Measurements from ENCODE around the gene CDCA5. TPM values are rescaled to one million over a fixed set of nuclear protein-coding genes. Genes with fewer than 3 reads are reported as not detected.

CDCA5 gene
- total RNA-seq, 1 donor from 2014 or later, result 3.7 TPM

- H3K27ac ChIP-seq, result peak within 1 kb of the TSS; percentile 43
Observed at GRCh38 chr11:65111744-65112545, 28.1 kb upstream of the CDCA5 start, which contains the start of gene TM7SF2. Gene TM7SF2, plus strand, starts transcription at chr11:65111872. Its CDS starts 144 bp downstream, at chr11:65112016.

GRCh38 chr11:65111159-65111743 lies 27.4 kb upstream of the CDCA5 start:
- Histone ChIP-seq H3K9me3 (no peaks in the 10 kb centered on the region), H3K4me1 (peaks cover 44% of the 10 kb centered on the region), H3K27ac (peak overlapping the region; percentile 43), H3K36me3 (peaks cover 0 to 18% of the 10 kb centered on the region in 2 donors), H3K27me3 (no peaks in the 10 kb centered on the region), H3K4me3 (peak overlapping the region in 1 of 2 donors; percentile 50)
- no peak for TF ChIP-seq CTCF (IDR thresholded peaks at IDR 0.05)
- TF ChIP-seq POLR2A (IDR thresholded peaks at IDR 0.05), result no peak
- no peak for TF ChIP-seq POLR2AphosphoS5 (IDR thresholded peaks at IDR 0.05; ENCODE audit: insufficient read depth in 1 of 2, low read depth in 1 of 2)
- intact Hi-C loops (cut with DNase I), result no loop called here
- no peak for DNase-seq (ENCODE audit: extremely low spot score in 2 of 2)

More at GRCh38 chr11:65111744-65112545, 28.1 kb upstream of the CDCA5 start, which contains the start of gene TM7SF2:
- Histone ChIP-seq H3K4me3 (peak within 1 kb of the TSS; percentile 50 to 53), H3K4me1 (peaks cover 51% of the 10 kb centered on the region), H3K36me3 (peaks cover 0 to 20% of the 10 kb centered on the region in 2 donors), H3K27me3 (no peaks in the 10 kb centered on the region), H3K9me3 (no peaks in the 10 kb centered on the region)
- TF ChIP-seq POLR2A (IDR thresholded peaks at IDR 0.05) (peak in 1 of 2 donors; percentile 27), CTCF (IDR thresholded peaks at IDR 0.05) (no peak), POLR2AphosphoS5 (IDR thresholded peaks at IDR 0.05; ENCODE audit: insufficient read depth in 1 of 2, low read depth in 1 of 2) (peak; percentile 64 to 84)
- peak in 1 of 2 donors; percentile 94 for DNase-seq (ENCODE audit: extremely low spot score in 2 of 2)
- intact Hi-C loops (cut with DNase I), result no loop called here

- intact Hi-C loops (cut with DNase I), result no loop called here
- peaks cover 37% of the 10 kb centered on the region for H3K4me1 ChIP-seq
- peaks cover 0 to 12% of the 10 kb centered on the region in 2 donors for H3K36me3 ChIP-seq
- no peaks in the 10 kb centered on the region for H3K27me3 ChIP-seq
- no peak for DNase-seq (ENCODE audit: extremely low spot score in 2 of 2)
- peak overlapping the region in 1 of 2 donors; percentile 5 for H3K4me3 ChIP-seq
- H3K27ac ChIP-seq, result peak overlapping the region; percentile 43
- TF ChIP-seq POLR2A (IDR thresholded peaks at IDR 0.05) (no peak), POLR2AphosphoS5 (IDR thresholded peaks at IDR 0.05; ENCODE audit: insufficient read depth in 1 of 2, low read depth in 1 of 2) (peak; percentile 37 to 48), CTCF (IDR thresholded peaks at IDR 0.05) (peak; percentile 96 to 99 (median 97))
- no peaks in the 10 kb centered on the region for H3K9me3 ChIP-seq
Observed at GRCh38 chr11:65110354-65110861, 26.6 kb upstream of the CDCA5 start.

- intact Hi-C loops (cut with DNase I), result no loop called here
- Histone ChIP-seq H3K9me3 (no peaks in the 10 kb centered on the region), H3K4me3 (no peak overlapping the region), H3K4me1 (peaks cover 37% of the 10 kb centered on the region), H3K27me3 (no peaks in the 10 kb centered on the region), H3K27ac (no peak overlapping the region), H3K36me3 (peaks cover 0 to 12% of the 10 kb centered on the region in 2 donors)
- TF ChIP-seq POLR2AphosphoS5 (IDR thresholded peaks at IDR 0.05; ENCODE audit: insufficient read depth in 1 of 2, low read depth in 1 of 2) (no peak), POLR2A (IDR thresholded peaks at IDR 0.05) (no peak), CTCF (IDR thresholded peaks at IDR 0.05) (no peak)
- no peak for DNase-seq (ENCODE audit: extremely low spot score in 2 of 2)
Observed at GRCh38 chr11:65109231-65110198, 25.7 kb upstream of the CDCA5 start.
